Measurements from ENCODE around the gene ACTR3.

ACTR3 gene

DNA sequence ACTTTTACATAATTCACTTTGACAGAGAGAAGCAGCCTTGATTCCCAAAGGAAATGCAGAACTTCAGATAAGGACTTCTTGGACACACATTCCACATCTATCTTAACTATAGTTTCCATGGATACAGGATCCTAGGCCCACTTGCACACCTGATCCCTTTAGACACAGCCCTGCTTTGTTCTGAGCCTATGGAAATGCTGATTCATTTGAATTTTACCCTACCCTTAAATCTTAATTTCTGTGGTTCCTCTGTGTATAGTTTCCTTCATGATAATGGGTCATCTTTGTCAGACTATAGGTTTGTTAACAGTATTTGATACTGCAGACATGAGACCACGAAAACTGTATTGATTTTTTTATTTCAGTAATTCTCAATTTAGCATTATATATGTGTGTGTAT, 77.4 kb downstream of the ACTR3 start:
- DNase-seq, result no peak

DNA sequence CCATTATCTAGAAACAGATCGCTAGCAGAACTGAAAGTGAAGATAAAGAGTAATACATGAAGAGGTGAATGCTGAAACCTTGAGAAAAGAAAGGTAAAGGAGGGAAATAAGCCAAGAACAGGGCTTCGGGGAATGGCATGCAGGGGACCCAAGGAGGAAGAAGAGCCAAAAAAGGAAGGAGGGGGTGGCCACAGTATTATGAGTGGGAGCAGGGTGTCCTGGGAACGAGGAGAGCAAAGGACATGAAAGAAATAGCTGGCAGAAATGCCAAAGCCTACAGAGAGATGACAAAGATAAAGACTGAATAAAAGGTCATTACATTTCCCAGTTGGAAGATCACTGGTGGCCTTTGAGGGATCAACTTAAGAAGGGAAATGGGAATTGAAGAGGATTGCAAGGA, 82.9 kb downstream of the ACTR3 start:
- no peak for DNase-seq

DNA sequence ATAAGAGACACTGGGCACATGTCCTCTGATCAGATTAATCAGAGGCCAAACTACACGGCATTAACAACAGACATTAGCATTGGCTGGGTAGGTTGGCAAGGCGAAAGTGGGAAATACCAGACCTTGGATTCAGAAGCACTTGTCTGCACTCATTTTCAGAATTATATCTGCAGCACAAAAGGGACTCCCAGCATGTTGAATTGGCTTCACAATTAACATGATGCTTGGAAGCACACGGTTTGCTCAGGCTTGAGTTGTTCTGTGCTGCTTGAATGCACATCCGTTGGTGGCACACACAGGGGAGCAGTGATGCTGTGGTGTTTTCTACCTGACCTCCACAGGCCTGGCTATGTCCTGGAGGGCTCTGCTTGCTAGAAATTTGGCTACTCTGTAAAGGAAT, 83.9 kb downstream of the ACTR3 start:
- no peak for DNase-seq

DNA sequence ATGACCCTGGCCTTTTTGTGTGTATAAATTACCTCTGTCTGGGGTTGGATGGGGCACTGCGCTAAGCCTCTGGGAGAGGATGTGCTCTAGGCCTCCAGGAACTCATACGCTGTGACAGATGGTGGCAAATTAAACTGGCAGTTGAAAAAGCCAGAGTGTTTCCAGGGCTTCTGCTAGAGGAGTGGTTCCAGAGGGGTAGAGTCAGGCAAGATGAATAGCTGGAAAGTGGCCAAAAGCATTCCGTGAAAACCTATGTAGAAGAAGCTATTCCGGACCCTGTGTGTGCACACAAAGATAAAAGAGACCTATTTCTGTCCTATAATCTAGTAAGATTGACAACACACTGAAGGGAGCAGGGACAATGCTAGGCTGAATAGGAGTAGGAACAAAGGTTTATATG, 84.8 kb downstream of the ACTR3 start:
- no peak for DNase-seq

GRCh38 chr2:113976277-113976928, 86.5 kb downstream of the ACTR3 start:
- no peak for DNase-seq

GRCh38 chr2:113977060-113977659, 87.3 kb downstream of the ACTR3 start:
- no peak for DNase-seq

- DNase-seq, result no peak
Measured at GRCh38 chr2:113977660-113978523, 88.0 kb downstream of the ACTR3 start.

GRCh38 chr2:113978524-113979190, 88.8 kb downstream of the ACTR3 start:
- DNase-seq, result no peak

- peak; percentile 31 for DNase-seq
Measured at GRCh38 chr2:113979191-113980128, 89.6 kb downstream of the ACTR3 start.

DNA sequence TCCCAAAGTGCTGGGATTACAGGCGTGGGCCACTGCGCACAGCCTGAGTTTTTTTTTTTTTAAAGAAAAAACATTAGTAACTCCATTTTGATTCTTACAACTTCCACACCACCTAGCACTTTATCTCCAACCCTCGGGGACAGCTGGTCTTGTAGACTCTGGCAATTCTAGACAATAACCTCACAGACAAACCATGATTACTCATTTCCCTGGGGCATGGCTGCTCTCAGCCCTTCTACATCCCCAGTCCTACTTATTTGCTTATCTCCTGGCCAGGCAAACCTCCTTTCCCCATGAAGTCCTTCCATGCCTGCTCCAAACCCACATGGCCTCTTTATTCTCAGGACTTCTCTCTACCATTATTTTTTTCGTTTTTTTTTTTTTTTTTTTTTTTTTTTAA, 91.1 kb downstream of the ACTR3 start:
- DNase-seq, result no peak

GRCh38 chr2:113981404-113982134, 91.7 kb downstream of the ACTR3 start:
- no peak for DNase-seq

- no peak for DNase-seq
Measured at GRCh38 chr2:113985554-113986397, 95.9 kb downstream of the ACTR3 start.

GRCh38 chr2:113986762-113987290, 96.9 kb downstream of the ACTR3 start:
- no peak for DNase-seq

DNA sequence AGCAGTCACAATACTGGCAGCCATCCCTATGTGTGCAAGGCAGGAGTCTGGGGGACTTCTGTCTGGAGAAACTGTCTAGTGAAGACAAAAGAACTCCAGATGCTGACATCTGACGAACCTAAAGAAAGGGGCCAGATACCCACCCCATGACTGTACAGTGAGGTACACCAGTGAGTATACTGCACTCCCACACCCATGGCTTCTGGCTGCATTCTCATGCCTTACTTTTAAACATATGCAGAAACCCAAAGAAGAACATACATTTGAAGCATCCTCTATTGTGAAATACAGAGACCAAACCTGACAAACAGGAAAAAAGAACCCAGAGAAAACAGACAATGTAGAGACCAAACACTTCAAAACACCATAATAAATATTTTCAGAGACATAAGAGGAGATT, 102.2 kb downstream of the ACTR3 start:
- DNase-seq, result no peak

GRCh38 chr2:113996671-113997594, 107.0 kb downstream of the ACTR3 start:
- DNase-seq, result no peak

DNA sequence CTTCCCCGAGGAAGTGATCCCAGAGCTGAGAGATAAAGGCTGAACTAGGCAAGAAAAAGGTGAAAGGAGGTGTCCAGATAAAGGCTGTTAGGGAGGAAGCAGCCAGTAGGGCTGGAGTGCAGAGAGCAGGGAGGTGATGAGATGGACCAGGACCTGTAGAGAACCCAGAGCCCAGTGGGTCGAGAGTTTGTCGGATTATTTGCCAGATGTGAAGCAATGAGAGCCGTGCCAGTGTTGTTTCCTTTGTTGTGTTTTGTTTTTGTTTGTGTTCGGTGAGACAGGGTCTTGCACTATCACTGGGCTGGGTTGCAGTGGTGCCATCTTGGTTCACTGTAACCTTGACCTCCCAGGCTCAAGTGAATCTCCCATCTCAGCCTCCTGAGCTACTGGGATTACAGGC, 111.3 kb downstream of the ACTR3 start:
- no peak for DNase-seq

GRCh38 chr2:114001937-114002336, 112.0 kb downstream of the ACTR3 start:
- DNase-seq, result no peak

GRCh38 chr2:114005110-114005783, 115.4 kb downstream of the ACTR3 start:
- DNase-seq, result no peak

DNA sequence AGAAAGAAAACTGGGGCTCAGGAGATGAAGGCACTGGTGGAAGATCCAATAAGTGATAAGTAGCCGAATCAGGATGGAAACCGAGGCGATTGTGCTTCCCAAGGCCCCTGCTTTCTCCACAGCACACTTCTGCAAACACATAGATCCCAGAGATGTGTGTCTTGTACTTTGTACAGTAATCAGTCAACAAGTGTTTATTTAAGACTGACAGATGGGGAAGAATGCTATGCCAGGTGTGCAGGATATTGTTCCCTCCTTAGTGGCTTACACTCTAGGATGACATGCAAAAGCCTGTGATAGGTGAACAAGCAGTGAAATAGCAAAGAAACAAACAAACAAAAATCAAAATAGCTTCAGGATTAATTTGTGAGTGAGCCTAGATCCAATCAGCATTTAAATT, 116.6 kb downstream of the ACTR3 start:
- no peak for DNase-seq

Data from CD4-positive, alpha-beta T cell treated with Interleukin-21 for 1 hour (primary cell).